GM19099 (cell line): ENCODE data around the gene IP6K3.

Experiments used
- POLR2A ChIP-seq: IDR thresholded peaks from 3 replicates; pipeline ENCODE4 v1.6.1; 2011; ENCODE audit warnings: low read depth; ENCODE audit not compliant: insufficient read length; ENCODE audit errors: extremely low read depth

The IP6K3 gene

DNA sequence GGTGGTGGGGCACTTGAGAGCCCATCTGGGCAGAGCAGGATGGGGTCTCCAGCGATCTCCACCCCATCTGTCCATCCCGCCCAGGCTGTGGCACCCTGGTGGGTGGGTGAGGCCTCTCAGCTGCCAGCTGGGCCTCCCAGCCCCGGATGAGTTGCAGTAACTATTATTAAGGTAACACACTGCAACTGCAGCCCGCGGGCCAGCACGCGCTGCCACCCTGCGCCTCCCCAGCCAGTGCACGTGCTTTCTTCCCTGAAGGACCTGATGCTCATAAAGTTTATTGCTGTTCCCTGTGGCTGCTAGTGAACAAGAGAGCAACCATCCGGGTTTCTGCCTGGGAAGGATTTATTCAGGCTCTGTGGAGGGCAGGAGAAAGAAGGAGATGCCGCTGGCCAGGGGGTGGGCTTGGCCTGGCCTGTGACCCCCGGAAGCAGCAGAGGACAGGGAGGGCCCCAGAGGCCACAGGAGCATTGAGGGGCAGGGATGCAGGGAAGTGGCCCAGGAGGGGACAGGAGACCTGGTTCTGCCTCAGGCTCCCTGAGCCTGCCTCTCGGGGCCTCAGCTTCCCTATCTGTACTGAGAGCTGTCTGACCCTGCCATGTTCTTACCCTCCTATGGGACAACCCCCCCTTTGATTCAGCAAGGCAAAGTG, 1.7 kb downstream of the IP6K3 start:
- no peak for TF ChIP-seq POLR2A

DNA sequence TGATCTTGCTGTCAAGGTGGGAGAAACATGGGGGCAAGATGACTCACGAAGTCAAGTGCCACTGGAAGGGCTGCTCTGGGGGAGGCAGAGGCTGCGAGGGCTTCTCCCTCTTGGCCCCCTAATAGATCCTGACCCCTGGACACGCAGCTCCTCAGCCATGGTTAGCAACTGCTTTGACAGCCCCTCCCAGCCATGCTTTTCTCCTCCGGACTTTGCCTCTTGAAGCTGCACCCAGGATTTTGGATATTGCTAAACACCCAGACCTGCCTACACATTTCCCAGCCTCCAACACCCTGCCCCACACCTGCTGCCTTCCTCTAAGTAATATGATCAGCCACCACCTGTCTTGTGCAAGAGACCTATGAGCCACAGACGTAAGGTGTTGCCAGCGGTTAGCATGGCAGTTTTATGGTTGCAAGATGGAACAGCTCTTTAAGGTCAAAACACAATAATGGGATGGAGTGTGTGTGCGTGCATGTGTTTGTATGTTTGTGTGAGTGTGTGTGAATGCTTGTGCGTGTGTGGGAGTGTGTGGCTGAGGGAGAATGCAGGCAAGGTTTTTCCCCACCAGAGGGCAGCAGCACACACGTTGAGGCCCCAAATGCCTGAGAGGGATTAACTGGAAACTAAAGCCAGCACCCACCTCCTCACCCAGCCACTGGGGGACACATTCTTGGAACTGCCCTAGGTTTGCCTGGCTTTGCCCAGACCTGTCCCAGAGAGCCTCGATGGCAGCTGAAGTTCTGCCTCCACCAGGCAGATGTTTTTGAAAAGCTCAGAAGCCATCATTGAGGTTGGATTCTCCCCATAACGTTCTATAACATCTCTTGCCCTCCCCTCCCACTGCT, 2.5 kb downstream of the IP6K3 start:
- TF ChIP-seq POLR2A: no peak

DNA sequence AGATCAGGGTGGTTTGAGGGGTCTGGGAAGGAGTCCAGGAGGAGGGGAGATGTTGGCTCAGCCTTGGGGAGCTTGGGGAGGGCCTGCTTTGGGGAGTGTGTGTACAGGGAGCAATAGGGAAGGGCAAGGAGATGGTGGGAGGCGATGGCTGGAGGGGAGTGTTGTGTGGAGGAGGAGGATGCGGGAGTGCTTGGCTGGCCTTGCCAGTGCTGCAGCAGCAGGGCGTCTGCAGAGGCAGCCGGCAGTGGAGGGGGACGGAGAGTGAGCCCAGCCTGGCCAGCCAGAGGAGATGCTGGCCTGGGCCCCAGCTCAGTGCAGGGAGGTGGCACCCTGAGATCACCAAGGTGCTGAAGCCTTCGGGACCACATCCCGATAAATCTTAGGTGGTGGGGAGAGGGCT, 3.9 kb downstream of the IP6K3 start:
- TF ChIP-seq POLR2A: no peak

DNA sequence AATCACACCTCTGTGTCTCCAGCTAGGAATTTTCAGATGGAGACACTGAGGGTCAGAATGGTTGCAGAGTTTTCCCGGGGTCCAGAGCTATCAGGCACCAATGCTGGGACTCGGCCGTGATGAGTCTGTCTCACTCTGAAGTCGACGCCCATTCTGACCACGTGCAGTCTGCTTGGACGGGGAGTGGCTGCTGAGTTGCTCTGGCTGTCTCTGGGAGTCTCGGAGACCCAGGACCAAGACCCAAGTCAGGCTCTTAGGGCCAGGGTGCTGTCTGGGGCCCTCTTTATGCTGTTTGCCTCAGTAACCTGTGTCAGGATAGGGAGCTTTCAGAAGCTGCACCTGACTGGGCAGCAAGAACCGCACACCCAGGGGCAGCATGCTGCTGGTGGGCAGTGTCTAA, 4.6 kb downstream of the IP6K3 start:
- TF ChIP-seq POLR2A: no peak

DNA sequence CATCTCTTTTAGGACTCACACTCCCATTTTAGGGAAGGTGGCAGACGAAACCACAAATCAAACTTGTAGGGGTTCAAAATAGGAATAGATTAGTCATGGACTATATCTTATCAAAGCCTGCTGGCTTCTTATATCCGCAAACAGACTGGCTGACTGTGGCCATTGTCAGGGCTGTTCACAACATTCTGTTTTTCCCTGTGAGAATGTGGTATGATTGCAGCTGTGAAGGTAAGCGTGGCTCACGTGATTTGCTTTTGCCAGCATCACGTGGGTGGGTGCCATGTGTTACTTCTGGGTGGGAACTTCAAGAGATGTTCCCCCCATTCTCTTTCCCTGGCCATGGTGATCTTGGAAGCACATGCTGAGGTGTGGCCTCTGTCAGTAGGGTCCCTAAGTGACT, 5.9 kb downstream of the IP6K3 start:
- no peak for TF ChIP-seq POLR2A

DNA sequence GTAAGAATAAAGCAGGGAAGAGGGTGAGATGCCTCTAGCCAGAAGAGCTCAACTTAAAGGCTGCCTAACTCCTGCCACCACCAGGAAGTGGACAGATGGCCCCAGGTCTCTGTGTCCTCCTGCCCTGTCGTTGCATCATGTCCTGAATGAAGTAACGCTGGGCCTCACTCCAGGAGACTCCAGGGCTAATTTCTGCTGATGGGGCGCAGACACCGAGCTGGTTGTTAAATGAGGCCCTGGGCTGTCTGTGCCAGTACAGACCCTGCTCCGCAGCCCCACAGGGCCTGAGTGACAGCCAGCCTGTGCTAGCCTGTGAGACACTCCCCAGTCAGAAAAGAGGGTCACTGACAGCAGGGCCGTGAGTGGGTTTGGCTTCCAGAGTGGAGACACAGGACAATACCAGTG, 6.5 kb downstream of the IP6K3 start:
- TF ChIP-seq POLR2A: no peak

DNA sequence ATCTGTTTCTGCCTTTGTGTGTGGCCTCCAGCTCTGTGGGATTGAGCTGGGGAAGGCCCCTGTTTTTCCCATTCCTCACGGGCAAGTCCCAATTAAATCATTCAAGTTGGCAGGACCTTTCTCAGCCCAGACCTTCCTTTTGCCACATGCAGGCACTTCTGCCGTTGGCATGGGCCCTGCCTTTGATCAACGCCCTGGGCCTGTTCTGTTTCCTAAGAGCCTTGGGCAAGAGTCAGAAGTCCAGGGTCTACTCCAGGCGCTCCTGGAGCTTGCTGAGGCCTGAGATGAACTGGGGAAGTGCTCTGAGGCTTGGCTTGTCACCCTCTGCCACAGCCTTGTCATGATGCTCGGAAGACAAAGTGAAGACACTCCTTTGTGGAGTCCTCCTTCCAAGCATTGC, 7.1 kb downstream of the IP6K3 start:
- no peak for TF ChIP-seq POLR2A

DNA sequence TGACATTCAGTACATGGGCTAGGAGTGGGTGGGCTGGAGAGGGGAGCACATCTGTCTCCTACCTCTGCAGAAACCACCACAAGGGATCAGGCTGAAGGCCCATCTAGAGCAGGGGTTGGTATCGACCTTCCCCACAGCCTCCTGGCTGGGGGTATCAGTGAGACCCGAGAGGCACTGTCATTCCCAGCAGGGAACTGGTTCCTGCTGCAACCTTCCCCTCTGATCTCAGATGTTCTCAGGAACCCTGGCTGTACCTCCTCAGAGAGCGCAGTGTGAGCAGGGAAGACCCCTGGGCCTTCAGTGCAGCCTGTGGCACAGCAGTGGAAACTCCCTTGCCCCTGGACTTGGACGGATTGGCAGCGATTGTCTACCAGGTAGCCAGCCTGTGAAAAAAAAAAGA, 7.8 kb downstream of the IP6K3 start:
- no peak for TF ChIP-seq POLR2A

DNA sequence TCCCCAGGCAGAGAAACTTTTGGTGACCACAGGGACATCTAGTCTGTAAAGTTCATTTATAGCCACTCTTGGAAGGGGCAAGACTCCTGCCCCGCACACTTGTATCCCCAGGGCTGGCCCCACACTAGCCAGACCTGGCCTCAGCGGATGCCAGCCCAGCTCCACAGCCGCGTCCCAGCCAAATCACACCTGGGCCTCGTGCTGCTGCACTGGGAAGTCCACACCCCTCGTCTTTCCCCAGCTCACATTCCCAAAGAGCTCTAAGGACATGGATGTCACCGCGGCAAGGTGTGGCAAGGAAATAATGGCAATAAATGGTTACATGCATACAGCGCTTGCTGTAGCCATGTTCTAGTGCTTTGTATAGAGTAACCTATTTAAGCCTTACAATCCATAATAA, 8.6 kb downstream of the IP6K3 start:
- no peak for TF ChIP-seq POLR2A

DNA sequence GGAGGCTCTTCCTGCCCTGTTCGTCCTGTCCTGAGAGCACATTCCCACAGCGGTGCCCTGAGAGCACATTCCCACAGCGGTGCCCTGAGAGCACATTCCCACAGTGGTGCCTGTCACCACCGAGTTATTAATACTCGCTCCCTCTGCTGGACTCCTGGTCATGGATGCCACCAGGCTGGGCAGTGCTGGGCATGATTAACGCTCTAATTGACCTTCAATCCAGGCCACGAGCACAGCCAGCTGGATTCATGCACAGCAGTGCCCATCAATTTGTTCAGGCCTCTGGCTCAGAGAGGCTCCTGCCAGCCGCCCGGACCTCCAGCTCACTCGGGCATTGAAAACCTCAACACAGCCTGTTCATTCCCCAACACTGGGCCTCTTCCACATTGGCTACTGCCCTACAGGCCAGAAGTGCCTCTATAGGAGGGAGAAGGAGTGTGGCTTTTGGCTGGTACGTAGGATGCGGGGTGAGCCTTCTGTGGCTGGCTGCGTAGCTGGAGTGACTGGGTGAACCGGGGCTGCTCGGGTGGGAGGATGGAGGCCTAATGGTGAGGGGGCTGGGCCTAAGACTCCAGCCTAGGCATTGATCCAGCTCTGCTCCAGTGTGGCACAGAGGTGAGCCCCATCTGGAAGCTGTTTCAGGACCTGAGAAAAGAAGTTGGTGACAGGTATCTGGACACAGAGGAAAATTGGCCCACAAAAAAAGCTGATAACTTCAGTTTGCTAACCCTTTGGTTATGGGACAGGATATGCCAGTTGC, 9.3 kb downstream of the IP6K3 start:
- TF ChIP-seq POLR2A: no peak

DNA sequence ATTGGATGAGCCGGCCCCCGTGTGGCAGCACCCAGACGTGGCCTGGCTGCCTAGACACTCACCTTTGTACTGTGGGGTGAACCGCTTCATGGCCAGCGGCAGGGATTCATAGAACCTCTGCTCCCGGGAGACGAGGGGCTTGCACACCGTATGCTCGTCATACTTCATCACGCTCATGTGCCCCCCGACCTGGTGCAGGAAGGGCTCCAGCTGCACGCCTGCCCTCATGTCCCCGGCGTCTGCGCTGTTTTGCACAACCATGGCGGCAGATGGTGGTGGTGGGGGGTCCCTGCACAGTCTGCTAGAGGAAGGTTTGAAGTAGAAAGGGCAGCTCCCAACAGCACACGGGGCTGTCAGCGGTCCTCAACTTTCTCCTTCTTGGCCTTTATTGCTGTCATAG, 11.5 kb downstream of the IP6K3 start:
- TF ChIP-seq POLR2A: no peak

DNA sequence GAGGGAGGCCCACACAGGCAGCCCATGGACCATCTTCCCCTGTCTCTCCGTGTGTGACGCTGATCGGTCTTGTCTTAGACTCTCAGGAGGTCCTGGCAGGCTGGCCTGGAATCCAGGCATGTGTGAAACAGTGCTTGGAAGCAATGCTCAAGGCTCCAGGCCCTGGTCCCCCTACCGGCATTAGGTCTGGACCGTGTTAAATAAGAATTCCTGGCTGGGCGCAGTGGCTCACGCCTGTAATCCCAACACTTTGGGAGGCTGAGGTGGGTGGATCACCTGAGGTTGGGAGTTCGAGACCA, 13.0 kb downstream of the IP6K3 start:
- TF ChIP-seq POLR2A: no peak

DNA sequence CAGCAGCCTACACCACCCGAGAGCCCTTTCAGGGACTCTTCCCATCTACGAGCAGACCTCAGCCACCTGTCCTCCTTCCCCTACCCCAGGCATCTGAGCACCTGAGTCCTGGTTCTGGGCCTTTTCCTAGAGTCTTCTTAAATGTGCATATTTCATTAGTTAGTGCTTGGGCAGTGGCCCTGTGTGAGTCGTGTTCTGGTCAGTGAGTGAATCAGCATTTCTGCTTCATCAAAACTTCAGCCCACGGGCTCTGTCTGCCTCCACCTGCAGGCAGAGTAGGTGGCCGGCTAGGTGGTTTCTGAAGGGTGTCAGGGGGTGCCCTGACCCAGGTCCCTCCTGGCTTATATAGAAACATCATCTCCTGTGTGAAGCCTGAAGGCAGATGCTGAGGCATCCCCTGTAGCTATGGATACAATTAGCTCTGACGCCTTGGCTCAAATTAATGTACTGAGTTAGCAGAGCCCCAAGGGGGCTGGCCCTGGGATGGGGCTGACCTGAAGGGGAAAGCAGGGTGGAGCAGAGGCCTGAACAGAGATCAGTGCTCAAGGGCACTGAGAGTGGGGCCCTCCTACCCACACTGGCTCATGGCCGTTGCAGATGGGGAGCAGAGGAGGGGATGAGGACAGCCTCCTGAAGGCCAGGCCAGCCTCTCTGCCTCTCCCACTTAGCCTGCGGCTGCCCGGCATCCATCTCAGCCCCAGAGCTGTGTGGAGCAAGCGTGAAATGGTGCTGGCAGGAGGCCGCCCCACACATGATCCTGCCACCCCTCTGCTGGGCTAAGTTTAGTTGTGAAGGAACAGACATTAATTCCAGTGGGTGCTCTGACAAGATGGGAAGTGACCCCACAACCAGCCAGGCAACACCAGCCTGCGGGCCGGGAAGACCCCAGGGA, 13.6 kb downstream of the IP6K3 start:
- TF ChIP-seq POLR2A: no peak

DNA sequence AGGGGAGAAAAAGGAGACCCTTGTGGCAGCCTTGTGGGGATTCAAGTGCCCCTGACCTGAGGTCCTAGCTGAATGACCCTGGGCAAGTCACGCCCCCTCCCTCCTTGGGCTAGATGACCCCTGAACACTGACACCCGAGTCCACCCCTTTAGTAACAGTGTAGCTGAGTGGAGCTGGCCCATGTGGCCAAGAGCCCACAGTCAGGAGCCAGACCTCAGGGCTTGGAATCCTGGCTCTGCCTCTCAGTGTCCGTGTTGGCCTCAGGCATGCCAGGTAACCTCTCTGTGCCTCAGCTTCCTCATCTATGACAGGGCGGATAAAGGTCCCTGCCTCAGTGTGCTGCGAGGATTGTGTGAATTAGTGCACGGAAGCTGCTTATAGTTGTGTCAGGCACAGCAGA, 14.3 kb downstream of the IP6K3 start:
- no peak for TF ChIP-seq POLR2A

DNA sequence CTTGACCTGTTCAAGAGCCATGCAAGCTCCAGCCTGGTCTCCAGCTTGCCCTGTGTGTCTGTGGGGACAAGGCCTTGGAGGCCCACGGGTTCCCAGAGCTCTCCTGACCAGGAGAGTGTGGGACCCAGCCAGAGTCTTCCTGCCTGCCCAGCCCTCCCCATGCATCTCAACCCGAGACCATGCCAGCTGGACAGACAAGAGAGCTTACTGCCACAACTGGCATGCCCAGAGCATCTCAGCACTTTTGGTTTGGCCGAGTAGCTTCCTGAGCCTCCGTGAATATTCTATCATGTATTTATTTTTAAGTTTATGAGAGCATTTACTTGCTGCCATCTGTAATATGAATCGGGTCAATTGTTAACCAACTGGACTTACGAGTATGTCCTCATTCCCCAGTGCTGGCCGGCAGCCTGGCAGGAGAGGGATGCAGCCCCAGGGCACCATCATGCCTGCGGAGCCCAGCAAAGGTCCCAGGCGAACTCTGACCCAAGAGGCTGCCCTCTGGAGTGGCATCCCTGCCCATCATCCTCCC, 14.9 kb downstream of the IP6K3 start:
- no peak for TF ChIP-seq POLR2A
